Loucy (cell line): Measurements from ENCODE around the gene AUP1.

ENCODE experiments used
- CTCF ChIP-seq: fragments of 200-600 bp; sonication (generic); conservative IDR thresholded peaks from 2 replicates; pipeline ENCODE4 v1.5.1; 2014; ENCODE audit warnings: mild to moderate bottlenecking, antibody characterized with exemption, low read length
- EZH2phosphoT487 ChIP-seq: fragments of 200-600 bp; IDR thresholded peaks from 2 replicates; pipeline ENCODE4 v1.6.1; 2018; ENCODE audit warnings: antibody characterized with exemption, mild to moderate bottlenecking, moderate library complexity, borderline replicate concordance

DNA sequence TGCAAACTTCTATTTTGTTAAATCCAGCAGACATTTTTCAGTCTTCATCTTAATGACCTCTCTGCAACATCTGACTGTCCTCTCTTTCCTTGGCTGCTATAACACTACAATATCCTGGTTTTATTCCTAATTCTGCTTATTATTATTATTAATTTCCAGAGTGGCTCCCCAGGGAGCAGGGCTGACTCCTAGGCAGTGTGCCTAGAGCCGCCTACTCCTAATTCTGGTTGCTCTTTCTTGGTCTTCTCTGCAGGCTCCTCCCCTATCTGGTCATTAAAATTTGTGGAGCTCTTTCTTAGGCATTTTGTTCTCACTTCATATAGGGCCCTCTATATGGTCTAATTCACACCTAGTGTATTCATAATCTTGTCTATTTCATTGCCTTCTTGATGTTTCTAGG lies 13.5 kb upstream of the AUP1 start:
- no peak for TF ChIP-seq CTCF
- no peak for TF ChIP-seq EZH2phosphoT487
